Left ventricle myocardium superior (tissue), 1 donor: Measurements from ENCODE around the gene TMEM176B. TPM values are rescaled to one million over a fixed set of nuclear protein-coding genes. Genes with fewer than 3 reads are reported as not detected.

Source experiments
- ATAC-seq: fragments of 200-7000 bp; cut with Tn5 transposase; one replicate; pipeline ENCODE4 v1.9.1; 2020; ENCODE audit warnings: mild to moderate bottlenecking, moderate library complexity
- DNase-seq: peaks from one replicate; pipeline ENCODE4 v3.0.0-alpha.2; 2020
- intact Hi-C: fragments of 100-400 bp; cut with micrococcal nuclease; formaldehyde crosslinking; loops from one replicate; pipeline ENCODE4 v1.11.0; 2022
- total RNA-seq: library from RNA; stranded (reverse); fragmentation: NEBNext Ultra II Directional; extraction: Animal tissue kit (Norgen Biotek cat#: 25700); gene quantifications from one replicate; pipeline ENCODE4 v1.2.1, GENCODE V29; 2021
- donor health status: DM: no; HTN: yes; CAD: no; lungs with severe emphysema.

Gene TMEM176B
- total RNA-seq, 1 donor from 2014 or later: 45.2 TPM

- intact Hi-C loops: no loop called here
- no peak for DNase-seq
- no peak for ATAC-seq
These were observed 30.4 kb downstream of the TMEM176B start for GRCh38 chr7:150769768-150770167.

GRCh38 chr7:150766334-150766709 is 33.8 kb downstream of the TMEM176B start:
- intact Hi-C loops: no loop called here
- DNase-seq (no peak), ATAC-seq (no peak)

- no peak for ATAC-seq
- intact Hi-C loops: no loop called here
- DNase-seq: no peak
These were observed 40.7 kb downstream of the TMEM176B start for GRCh38 chr7:150759479-150759878.

- ATAC-seq (peak; percentile 44), DNase-seq (no peak)
- intact Hi-C loops: loop anchor here (2.0 kb wide), 1 partner anchor 308 kb away; no protein-coding TSS in a partner anchor
These were observed 43.3 kb downstream of the TMEM176B start for GRCh38 chr7:150756858-150757257.

- ATAC-seq: no peak
- intact Hi-C loops: loop anchor here (2.0 kb wide), 1 partner anchor 307 kb away; no protein-coding TSS in a partner anchor
- no peak for DNase-seq
These were observed 44.0 kb downstream of the TMEM176B start for GRCh38 chr7:150756166-150756565.

GRCh38 chr7:150755473-150756099 is 44.6 kb downstream of the TMEM176B start:
- ATAC-seq (peak; percentile 32), DNase-seq (no peak)
- intact Hi-C loops: loop anchor here (2.0 kb wide), 1 partner anchor 307 kb away; no protein-coding TSS in a partner anchor

GRCh38 chr7:150754951-150755350 is 45.2 kb downstream of the TMEM176B start:
- intact Hi-C loops: no loop called here
- no peak for DNase-seq
- no peak for ATAC-seq

GRCh38 chr7:150753826-150754603 is 46.1 kb downstream of the TMEM176B start:
- intact Hi-C loops: no loop called here
- ATAC-seq: peak; percentile 16

GRCh38 chr7:150753239-150753638 is 46.9 kb downstream of the TMEM176B start:
- ATAC-seq (no peak), DNase-seq (no peak)
- intact Hi-C loops: no loop called here

More at GRCh38 chr7:150753826-150754603, 46.1 kb downstream of the TMEM176B start:
- no peak for DNase-seq

GRCh38 chr7:150751702-150752101 is 48.5 kb downstream of the TMEM176B start:
- no peak for DNase-seq
- peak; percentile 91 for ATAC-seq
- intact Hi-C loops: no loop called here

- no peak for ATAC-seq
- intact Hi-C loops: no loop called here
- DNase-seq: no peak
These were observed 51.8 kb downstream of the TMEM176B start for GRCh38 chr7:150748376-150748775.

- no peak for DNase-seq
- no peak for ATAC-seq
- intact Hi-C loops: no loop called here
These were observed 53.2 kb downstream of the TMEM176B start for GRCh38 chr7:150746921-150747320.

GRCh38 chr7:150745876-150746275 is 54.3 kb downstream of the TMEM176B start:
- intact Hi-C loops: no loop called here
- ATAC-seq (no peak), DNase-seq (no peak)

- ATAC-seq (no peak), DNase-seq (no peak)
- intact Hi-C loops: no loop called here
These were observed 55.1 kb downstream of the TMEM176B start for GRCh38 chr7:150745086-150745485.

GRCh38 chr7:150744041-150744656 is 56.0 kb downstream of the TMEM176B start:
- DNase-seq (no peak), ATAC-seq (peak; percentile 11)
- intact Hi-C loops: no loop called here

GRCh38 chr7:150742286-150742968 is 57.7 kb downstream of the TMEM176B start:
- ATAC-seq: no peak
- no peak for DNase-seq
- intact Hi-C loops: no loop called here
